ENCODE data around the gene ELOB.
"Not testable (repeated sequence)": the region's sequence is repeated elsewhere in the genome, so short reads cannot be mapped to it uniquely, and the experiment has no call there.

The ELOB gene

GRCh38 chr16:2745116-2745890 is 31.8 kb downstream of the ELOB start:
- DNase-seq (ENCODE audit: low spot score): no peak

DNA sequence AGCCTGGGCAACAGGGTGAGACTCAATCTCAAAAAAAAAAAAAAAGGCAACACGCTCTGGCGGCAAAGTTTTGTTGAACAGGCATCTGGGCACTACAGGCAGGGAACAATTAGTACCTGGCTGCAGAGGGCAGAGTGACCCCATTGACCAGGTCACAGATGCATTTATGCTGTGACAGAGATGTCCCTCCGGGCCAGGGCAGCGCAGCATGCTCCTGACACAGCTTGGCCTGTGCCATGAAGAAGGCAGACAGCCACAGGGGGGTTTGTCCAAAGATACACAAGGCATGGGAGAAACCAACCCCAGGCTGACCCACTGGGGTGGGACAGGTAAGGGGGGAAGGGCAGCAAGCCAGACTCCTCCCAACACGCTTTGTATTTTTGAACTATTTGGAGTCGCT is 32.4 kb downstream of the ELOB start:
- DNase-seq (ENCODE audit: low spot score): no peak

DNA sequence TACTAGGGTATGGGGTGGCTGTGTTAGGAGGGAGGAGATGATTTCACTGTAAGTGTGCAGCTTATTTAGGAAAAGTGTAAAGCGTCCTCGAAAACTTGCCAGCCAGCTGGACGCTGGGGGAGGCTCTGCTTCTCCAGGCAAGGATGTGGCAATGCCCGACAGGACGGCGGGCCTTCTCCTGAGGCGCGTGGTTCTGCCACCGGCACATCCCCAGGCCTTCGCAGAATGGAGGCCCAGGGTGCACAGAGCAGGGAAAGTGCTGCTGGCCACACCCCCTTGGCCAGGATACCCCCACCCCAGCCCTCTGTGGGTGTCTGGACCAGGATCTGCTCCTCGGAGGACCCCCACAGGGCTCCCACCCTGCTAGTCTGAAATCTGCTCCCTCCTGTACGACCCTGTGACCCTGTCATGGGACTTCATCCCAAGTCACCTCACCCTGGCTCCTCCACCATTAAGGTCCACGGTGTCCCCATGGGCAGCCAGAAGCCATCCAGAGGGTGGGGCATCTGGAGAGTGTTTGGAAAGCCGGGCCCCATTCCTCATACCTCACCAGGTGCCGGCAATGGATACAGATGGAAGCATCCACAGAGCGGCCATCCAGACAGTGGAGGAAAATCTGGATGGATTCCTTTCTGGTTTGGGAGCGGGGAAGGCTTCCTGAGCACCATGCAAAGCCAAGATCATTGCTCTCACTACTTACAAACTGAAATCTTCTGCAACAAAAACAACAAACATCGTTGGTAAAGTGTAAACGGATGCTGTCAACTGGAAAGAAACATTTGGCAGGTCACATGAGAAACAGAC is 33.9 kb downstream of the ELOB start:
- DNase-seq (ENCODE audit: low spot score): no peak

GRCh38 chr16:2742323-2743006 is 34.6 kb downstream of the ELOB start:
- DNase-seq (ENCODE audit: low spot score): no peak

DNA sequence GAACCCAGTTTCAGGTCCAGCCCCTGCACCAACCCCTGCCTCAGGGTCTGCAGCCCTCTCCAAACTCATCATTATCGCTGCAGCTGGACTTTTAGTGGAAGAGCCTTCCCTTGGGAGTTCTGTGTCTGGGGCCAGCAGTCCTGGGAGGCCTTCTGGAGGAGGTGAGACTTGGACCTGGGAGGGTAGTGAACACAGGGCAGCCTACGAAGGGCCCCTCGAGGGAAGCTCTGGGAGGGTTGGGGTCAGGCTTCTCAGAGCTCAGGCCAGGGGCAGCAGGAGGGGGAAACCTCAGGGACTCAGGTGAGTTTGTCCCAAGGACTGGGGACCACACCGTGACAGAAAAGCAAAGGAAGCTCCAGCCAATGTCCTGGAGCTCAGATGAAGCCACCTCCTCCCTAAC is 35.9 kb downstream of the ELOB start:
- DNase-seq (ENCODE audit: low spot score): no peak

GRCh38 chr16:2740476-2740875 is 36.6 kb downstream of the ELOB start:
- no peak for DNase-seq (ENCODE audit: low spot score)

DNA sequence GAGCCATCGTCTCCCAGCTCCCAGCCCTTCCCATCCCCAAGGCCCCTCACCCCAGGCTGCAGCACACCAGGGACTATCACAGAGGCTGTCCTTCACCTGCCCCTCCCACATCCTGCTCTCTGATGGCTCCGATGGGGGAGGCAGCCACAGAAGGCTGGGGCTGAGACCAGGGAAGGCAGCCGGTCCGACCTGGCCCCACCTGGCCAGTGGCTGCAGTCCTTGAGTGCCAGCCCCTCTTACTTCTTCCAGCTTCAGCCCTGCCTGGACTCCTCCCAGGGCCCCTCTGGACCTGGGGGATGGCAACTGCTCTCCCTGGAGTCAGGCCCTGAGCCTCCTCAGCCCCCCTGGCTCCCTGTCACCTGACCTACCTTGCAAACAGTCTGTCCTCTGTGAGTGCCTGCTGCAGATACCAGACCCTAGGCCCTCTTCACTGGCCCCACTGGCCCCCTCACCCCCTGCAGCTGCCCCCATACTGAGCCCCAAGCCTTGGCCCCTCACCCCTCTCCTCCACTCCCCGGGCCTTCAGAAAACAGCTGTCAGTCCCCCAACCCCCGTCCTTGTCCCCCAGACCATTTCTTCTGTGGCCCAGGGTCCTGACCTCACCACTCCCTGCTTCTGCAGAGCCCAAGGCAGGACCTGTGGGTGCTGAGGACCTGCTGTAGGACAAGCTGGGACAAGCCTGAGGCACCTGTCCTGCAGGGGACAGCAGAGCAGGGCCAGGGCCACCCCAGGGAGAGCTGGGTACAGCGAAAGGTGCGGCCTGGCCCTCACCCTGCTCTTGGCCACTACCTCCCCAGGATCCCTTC is 37.3 kb downstream of the ELOB start:
- no peak for DNase-seq (ENCODE audit: low spot score)

GRCh38 chr16:2738615-2739014 is 38.5 kb downstream of the ELOB start:
- DNase-seq (ENCODE audit: low spot score): no peak

GRCh38 chr16:2737895-2738418 is 39.1 kb downstream of the ELOB start:
- DNase-seq (ENCODE audit: low spot score): no peak

GRCh38 chr16:2737238-2737605 is 39.9 kb downstream of the ELOB start:
- no peak for DNase-seq (ENCODE audit: low spot score)

GRCh38 chr16:2736476-2737237 is 40.4 kb downstream of the ELOB start:
- DNase-seq (ENCODE audit: low spot score): no peak

DNA sequence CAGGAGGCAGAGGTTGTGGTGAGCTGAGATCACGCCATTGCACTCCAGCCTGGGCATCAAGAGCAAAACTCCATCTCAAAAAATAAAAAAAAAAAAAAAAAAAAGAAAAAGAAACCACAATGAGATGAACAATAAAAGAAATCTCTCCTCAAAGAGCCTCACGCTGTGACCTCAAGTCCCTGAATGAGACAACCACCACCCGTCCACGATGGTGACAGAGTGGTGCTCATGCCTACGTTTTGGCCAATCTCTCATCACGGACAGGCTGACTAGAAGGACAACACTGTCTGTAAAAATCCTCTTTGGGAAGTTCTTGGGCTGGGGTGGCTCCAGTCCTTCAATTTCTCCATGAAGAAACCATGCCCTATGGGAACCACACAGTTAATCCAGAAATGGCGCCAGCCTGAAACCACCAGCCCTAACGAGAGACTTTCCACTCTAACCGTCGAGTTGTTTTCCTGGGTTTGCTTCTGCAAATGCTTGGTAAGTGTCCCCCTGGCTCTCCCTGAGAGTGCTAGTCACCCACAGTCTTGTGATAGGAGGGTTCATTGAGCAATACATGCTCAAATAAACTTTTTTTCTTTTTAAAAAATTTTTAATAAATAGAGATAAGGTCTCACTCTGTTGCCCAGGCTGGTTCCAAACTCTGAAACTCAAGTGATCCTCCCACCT is 42.1 kb downstream of the ELOB start:
- DNase-seq (ENCODE audit: low spot score): no peak

DNA sequence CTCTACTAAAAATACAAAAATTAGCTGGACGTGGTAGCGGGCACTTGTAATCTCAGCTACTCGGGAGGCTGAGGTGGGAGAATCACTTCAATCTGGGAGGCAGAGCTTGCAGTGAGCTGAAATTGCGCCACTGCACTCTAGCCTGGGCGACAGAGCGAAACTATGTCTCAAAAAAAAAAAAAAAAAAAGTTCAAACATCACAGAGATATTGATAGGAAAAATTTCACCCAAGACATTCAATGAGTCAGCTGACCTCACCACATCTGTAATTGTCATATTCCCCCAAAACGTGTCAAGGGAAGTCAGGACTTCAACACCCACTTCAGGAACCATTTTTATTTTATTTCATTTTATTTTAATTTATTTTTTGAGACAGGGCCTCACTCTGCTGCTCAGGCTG is 49.0 kb downstream of the ELOB start:
- no peak for DNase-seq (ENCODE audit: low spot score)

DNA sequence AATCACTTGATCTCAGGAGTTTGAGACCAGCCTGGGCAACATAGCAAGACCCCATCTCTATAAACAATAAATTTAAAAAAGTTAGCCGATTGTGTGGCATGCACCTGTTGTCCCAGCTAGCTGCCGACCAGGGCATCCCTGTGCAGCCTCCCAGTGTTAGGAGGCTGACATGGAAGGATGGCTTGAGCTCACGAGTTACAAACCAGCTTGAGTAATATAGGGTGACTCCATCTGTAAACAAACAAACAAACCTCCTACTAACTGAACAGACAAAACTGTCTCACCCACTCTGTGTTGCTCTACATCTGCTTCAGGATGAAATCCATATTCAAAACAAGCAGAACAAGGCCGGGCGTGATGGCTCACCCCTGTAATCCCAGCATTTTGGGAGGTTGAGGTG is 50.2 kb downstream of the ELOB start:
- no peak for DNase-seq (ENCODE audit: low spot score)

- DNase-seq (ENCODE audit: low spot score): no peak
Observed at GRCh38 chr16:2724816-2725348, 52.2 kb downstream of the ELOB start.

DNA sequence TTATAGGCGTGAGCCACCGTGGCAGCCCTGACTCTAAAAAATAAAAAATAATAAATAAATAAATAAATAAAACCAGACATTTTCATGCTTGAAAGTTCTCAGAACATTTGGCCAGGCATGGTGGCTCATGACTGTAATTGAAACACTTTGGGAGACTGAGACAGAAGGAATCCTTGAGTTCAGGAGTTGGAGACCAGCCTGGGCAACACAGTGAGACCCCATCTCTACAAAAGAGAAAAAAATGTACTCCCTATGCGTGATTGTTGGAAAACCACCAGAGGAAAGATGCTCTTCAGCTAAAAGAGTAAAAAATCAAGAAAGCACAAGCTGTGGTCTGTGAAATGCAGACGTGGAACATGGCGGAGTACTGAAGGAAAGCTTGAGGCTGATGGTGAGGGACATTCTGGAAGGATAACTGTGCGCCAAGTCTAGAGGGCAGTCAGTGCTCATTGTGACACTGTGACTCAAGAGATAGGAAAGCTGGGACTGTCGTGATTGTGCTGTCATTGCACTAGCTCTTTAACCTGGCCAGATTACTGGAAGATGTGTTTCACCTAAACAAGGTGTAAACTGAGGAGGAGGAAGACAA is 52.9 kb downstream of the ELOB start:
- no peak for DNase-seq (ENCODE audit: low spot score)

- DNase-seq (ENCODE audit: low spot score): not testable (repeated sequence)
Observed at GRCh38 chr16:2721634-2722173, 55.4 kb downstream of the ELOB start.

Measured in hematopoietic multipotent progenitor cell treated with erythropoietin and hydrocortisone succinate and interleukin-3 and kit ligand, for 15 days (in vitro differentiated cells).